Measurements from ENCODE around the gene KDM4C.

Gene KDM4C

DNA sequence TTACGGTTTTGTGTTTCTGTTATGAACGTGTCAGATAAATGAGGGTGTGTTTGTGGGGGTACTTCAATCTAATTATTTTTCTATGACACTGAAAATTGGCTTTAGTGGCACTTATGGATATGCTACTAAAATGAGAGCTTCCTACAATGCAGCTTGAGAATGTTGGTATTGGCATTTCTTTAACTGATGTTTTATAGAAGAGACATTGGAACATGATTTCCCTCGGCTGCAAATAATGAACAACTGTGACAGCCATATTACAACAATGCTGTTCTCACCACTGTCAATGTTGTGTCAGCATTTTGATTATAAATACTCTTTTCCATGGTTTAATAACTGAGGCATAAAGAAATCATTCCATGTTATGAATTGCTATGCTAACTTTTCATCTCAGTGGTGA lies 279.4 kb downstream of the KDM4C start:
- DNase-seq (ENCODE audit: low read depth in 2 of 2) = no peak

- no peak for DNase-seq (ENCODE audit: low read depth in 2 of 2)
Observed at GRCh38 chr9:7042124-7042523, 284.4 kb downstream of the KDM4C start.

DNA sequence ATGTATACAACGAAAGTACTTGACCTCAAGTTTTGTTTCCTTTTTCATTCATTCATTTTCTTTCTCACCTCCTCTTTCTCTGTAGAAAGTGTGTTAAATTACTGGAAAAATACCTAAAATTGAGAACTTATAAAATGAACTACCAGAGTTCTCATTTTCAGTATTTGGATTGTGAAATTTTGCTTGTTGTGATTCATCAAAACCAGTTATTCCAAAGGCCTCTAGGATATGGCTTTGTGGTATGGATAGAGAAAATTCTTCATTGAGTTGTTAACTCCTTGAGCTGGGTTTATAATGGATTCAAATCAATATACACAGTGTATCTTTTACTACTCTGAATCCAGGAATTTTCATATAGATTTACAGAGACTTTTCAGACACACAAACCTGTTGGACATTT lies 287.6 kb downstream of the KDM4C start:
- DNase-seq (ENCODE audit: low read depth in 2 of 2) = no peak

DNA sequence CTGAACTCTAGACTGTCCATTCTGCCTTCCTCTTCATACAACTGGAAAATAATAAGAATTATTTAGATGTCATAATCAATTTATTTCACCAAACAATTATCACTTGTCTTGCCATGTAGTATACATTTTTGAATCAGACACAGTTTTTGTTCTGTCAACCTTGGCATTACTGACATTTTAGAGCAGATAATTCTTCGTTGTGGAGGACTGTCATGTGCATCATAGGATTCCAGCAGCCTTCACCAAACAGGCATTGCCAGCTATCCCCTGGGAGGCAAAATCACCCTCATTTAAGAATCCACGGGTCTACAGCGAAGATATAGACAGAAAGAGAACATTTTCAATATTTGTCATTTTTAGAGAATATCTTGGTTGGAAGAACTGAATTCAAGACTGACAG lies 293.9 kb downstream of the KDM4C start:
- DNase-seq (ENCODE audit: low read depth in 2 of 2) = no peak

GRCh38 chr9:7053903-7054302 lies 296.1 kb downstream of the KDM4C start:
- DNase-seq (ENCODE audit: low read depth in 2 of 2) = no peak

DNA sequence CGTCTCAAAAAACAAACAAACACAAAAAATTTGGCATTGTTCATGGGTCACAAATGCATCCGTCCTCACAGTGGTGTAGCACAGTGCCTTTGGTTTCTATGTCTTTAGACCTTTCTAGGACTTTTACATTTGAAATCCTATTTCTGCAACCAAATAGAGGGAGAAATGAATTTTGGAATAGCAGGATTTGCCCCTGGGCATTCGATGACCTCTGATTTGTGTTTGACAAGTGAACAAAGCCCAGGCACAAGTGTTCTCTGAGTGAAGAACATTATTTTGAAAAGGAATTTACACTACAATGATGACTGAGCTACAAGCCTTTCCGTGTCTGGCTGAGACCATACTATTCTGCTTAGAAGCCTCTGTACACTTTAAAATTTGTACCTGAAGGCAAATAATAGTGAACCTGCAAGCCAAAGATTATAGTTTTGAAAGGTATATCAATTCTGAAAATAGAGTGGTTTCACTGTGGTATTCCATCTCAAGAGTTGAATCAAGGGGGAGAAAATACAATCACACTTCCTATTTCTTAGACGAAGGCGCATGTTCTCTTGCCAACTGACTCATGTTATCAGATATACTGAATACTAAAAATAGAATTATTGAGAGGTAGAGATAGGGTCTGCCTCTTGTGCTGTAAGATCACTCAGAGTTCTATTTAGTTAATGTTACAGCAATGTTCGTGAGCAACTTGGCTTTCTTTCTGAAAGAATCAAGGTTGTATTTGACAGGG lies 297.6 kb downstream of the KDM4C start:
- DNase-seq (ENCODE audit: low read depth in 2 of 2) = no peak

GRCh38 chr9:7056254-7056653 lies 298.5 kb downstream of the KDM4C start:
- no peak for DNase-seq (ENCODE audit: low read depth in 2 of 2)

GRCh38 chr9:7058473-7058872 lies 300.7 kb downstream of the KDM4C start:
- DNase-seq (ENCODE audit: low read depth in 2 of 2) = no peak

GRCh38 chr9:7067169-7067568 lies 309.4 kb downstream of the KDM4C start:
- DNase-seq (ENCODE audit: low read depth in 2 of 2) = no peak

DNA sequence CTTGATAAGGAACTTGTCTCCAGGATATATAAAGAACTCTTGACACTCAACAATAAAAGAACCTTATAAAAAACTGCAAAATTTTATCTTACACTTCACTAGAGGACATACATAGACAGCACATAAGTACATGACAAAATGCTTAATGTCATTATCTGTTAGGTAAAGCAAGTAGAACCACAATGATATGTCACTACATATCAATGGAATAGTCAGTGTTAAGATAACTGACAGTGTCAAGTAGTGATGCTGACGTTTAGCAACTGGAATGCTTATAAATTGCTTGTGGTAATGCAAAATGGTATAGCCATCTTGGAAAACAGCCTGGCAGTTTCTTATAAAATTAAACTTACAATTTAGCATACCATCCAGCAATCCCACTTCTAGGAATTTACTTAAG lies 314.1 kb downstream of the KDM4C start:
- DNase-seq (ENCODE audit: low read depth in 2 of 2) = no peak

DNA sequence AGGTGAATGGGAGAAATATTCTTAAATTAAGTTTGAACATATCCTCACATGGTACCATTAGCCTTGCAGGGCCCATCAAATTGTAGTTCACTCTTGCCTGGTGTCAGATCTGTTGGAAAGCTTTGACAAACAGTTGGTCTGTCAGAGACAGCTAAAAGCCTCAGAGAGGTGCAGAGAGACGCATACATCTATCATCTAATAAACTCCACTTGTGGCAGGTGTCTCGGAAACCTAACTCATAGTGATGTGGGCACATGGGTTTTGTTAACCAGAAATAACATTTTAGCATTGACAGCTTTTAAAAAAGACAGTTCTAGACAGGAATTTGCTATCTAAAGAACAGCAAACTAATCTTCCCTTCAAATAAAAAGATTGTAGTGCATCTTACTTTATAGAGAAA lies 315.9 kb downstream of the KDM4C start:
- no peak for DNase-seq (ENCODE audit: low read depth in 2 of 2)

- DNase-seq (ENCODE audit: low read depth in 2 of 2) = no peak
Observed at GRCh38 chr9:7075154-7075553, 317.4 kb downstream of the KDM4C start.

- no peak for DNase-seq (ENCODE audit: low read depth in 2 of 2)
Observed at GRCh38 chr9:7079051-7079450, 321.3 kb downstream of the KDM4C start.

- DNase-seq (ENCODE audit: low read depth in 2 of 2) = no peak
Observed at GRCh38 chr9:7081065-7081600, 323.4 kb downstream of the KDM4C start.

DNA sequence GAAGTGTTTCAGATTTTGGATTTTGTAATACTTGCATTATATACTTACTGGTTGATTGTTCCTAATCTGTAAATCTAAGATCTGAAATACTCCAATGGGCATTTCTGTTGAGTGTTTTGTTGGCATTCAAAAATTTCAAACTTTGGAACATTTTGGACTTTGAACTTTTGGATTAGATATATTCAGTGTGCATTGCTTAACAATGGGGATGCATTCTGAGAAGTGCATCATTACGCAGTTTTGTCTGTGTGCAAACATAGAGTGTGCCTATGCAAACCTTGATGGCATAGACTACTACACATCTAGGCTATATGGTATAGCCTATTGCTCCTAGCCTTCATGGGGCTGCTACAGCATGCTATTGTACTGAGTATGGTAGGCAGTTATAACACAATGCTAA lies 325.4 kb downstream of the KDM4C start:
- no peak for DNase-seq (ENCODE audit: low read depth in 2 of 2)

DNA sequence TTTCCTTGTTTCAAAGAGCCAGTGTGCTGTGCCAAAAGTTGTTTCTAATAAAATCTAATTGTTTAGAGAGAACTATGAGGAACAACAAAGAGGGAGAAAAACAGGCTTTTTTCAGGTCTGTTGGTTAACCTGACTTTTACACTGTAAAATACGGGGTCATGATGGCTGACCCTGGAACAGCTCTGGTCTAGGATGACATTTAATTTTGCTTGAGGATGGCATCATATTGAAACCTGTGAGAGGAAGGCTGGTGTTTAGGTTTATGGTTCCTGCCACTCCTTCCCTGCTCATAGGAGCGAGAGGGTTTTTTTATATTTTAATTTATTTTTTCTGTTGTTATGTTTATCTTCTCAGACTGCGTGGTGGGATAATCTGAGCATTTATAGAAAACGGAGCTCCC lies 327.6 kb downstream of the KDM4C start:
- DNase-seq (ENCODE audit: low read depth in 2 of 2) = no peak

DNA sequence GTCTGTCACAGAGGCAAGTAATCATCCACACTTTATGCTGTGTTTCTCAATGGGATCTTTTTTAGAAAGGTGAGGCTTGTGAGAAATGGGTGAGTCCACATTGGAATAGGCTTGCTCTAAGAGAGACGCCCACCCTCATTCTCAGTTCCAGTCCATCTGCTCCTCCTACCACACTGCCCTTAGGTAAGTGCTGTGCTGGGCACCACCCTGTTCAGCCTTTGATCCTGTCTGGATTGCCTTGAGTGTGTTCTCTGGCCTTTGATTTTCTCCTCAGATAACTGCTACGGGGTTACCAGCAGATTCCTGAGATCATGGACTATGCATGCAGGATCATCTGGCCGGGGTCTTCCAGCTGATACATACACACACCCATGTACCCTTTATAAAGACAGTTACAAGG lies 328.6 kb downstream of the KDM4C start:
- DNase-seq (ENCODE audit: low read depth in 2 of 2) = no peak

DNA sequence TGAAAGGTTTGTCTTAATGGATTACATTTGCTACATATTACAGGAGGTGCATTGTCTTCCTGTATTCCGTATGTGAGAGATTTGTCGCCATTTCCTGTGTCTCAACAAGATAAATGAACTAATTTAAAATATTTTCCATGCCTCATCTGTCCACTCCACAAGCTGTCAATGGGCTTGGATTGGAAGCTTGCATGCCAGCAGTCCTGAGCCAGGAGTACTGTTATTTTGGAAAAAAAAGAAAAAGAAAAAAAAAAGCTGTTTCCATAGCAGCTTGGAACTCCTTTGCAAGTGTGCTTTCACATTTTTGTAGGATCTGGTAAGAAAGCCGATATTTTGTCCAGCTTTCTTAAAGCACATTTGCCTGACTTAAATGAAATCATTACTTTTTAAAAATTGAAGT lies 330.8 kb downstream of the KDM4C start:
- no peak for DNase-seq (ENCODE audit: low read depth in 2 of 2)

- DNase-seq (ENCODE audit: low read depth in 2 of 2) = no peak
Observed at GRCh38 chr9:7089406-7090193, 331.8 kb downstream of the KDM4C start.

- DNase-seq (ENCODE audit: low read depth in 2 of 2) = no peak
Observed at GRCh38 chr9:7093040-7093439, 335.3 kb downstream of the KDM4C start.

DNA sequence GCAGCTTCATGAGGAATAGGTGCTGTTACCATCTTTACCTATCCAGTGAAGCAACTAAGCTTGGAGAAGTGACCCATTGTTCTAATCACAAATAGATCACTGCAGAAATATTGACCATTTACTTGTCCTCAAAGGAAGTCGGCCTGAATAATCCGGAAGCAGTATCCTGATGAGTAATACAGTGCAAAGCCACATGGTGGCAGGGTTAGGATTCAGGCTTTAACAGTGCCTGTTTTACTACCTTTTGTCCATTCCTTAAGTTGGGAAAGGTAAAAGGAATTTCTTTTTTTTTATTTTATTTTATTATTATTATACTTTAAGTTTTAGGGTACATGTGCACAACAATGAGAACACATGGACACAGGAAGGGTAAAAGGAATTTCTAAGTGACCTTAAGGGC lies 336.3 kb downstream of the KDM4C start:
- no peak for DNase-seq (ENCODE audit: low read depth in 2 of 2)

- no peak for DNase-seq (ENCODE audit: low read depth in 2 of 2)
Observed at GRCh38 chr9:7094576-7094975, 336.8 kb downstream of the KDM4C start.

- DNase-seq (ENCODE audit: low read depth in 2 of 2) = no peak
Observed at GRCh38 chr9:7095058-7095457, 337.3 kb downstream of the KDM4C start.

Data from stimulated activated CD4-positive, alpha-beta T cell treated with anti-CD3 and anti-CD28 coated beads, Interleukin-4, amount 100 ng/mL, for 48 hours (primary cell).